Pons (tissue), 1 donor: ENCODE measurements around the gene HBA2.
"Not testable (repeated sequence)": the region's sequence is repeated elsewhere in the genome, so short reads cannot be mapped to it uniquely, and the experiment has no call there.

Source experiments
- DNase-seq: peaks from one replicate; pipeline ENCODE4 v3.0.0-alpha.2; 2016; ENCODE audit warnings: low spot score

HBA2 gene

GRCh38 chr16:175011-175949 lies 2.6 kb downstream of the HBA2 start:
- DNase-seq, result no peak

DNA sequence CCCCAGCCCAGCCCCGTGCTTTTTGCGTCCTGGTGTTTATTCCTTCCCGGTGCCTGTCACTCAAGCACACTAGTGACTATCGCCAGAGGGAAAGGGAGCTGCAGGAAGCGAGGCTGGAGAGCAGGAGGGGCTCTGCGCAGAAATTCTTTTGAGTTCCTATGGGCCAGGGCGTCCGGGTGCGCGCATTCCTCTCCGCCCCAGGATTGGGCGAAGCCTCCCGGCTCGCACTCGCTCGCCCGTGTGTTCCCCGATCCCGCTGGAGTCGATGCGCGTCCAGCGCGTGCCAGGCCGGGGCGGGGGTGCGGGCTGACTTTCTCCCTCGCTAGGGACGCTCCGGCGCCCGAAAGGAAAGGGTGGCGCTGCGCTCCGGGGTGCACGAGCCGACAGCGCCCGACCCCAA lies 3.3 kb downstream of the HBA2 start:
- DNase-seq, result not testable (repeated sequence)

- not testable (repeated sequence) for DNase-seq
Observed at GRCh38 chr16:176477-177382, 4.1 kb downstream of the HBA2 start, which contains the start of gene HBA1. HBA1 (plus strand) TSS chr16:176680; CDS start chr16:176717, 37 bp downstream.

DNA sequence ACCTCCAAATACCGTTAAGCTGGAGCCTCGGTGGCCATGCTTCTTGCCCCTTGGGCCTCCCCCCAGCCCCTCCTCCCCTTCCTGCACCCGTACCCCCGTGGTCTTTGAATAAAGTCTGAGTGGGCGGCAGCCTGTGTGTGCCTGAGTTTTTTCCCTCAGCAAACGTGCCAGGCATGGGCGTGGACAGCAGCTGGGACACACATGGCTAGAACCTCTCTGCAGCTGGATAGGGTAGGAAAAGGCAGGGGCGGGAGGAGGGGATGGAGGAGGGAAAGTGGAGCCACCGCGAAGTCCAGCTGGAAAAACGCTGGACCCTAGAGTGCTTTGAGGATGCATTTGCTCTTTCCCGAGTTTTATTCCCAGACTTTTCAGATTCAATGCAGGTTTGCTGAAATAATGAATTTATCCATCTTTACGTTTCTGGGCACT lies 4.7 kb downstream of the HBA2 start:
- no peak for DNase-seq

DNA sequence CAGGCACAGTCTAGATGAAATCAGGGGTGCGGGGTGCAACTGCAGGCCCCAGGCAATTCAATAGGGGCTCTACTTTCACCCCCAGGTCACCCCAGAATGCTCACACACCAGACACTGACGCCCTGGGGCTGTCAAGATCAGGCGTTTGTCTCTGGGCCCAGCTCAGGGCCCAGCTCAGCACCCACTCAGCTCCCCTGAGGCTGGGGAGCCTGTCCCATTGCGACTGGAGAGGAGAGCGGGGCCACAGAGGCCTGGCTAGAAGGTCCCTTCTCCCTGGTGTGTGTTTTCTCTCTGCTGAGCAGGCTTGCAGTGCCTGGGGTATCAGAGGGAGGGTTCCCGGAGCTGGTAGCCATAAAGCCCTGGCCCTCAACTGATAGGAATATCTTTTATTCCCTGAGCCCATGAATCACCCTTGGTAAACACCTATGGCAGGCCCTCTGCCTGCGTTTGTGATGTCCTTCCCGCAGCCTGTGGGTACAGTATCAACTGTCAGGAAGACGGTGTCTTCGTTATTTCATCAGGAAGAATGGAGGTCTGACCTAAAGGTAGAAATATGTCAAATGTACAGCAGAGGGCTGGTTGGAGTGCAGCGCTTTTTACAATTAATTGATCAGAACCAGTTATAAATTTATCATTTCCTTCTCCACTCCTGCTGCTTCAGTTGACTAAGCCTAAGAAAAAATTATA lies 5.4 kb downstream of the HBA2 start:
- DNase-seq, result no peak

DNA sequence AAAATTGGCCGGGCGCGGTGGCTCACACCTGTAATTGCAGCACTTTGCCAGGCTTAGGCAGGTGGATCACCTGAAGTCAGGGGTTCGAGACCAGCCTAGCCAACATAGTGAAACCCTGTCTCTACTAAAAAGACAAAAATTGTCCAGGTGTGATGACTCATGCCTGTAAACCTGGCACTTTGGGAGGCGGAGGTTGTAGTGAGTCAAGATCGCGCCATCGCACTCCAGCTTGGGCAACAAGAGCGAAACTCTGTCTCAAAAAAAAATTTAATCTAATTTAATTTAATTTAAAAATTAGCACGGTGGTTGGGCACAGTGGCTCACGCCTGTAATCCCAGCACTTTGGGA lies 6.0 kb downstream of the HBA2 start:
- DNase-seq, result no peak

DNA sequence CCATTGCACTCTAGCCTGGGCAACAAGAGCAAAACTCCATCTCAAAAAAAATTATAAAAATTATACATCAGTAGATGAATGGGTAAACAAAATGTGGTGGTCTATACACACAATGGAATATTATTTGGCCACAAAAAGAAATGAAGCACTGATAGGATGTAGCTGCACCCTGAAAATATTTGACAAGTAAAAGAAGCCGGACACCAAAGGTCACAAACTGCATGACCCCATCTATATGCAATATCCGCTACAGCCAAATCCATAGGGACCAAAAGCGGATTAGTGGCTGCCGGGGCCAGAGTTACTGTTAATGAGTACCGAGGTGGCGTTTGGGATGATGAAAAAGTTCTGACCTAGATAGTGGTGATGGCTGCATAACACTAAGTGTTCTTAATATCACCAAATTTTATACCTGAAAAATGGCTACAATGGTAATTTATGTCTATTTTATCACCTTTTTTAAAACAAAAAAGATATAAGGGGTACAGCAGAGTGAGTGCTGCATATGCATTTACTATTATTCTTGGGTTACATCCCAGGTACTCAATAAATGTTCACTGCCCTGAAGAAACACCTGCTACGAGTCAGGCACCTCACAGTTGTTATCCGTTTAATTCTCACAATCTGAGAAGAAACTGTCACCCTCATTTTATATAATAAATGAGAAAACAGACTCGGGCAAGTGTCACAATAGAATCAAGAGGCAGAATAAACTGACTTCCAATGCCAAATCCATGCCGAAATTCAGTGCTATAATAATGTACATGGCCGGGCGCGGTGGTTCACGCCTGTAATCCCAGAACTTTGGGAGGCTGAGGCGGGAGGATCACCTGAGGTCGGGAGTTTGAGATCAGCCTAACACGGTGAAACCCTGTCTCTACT lies 6.8 kb downstream of the HBA2 start:
- DNase-seq, result no peak

DNA sequence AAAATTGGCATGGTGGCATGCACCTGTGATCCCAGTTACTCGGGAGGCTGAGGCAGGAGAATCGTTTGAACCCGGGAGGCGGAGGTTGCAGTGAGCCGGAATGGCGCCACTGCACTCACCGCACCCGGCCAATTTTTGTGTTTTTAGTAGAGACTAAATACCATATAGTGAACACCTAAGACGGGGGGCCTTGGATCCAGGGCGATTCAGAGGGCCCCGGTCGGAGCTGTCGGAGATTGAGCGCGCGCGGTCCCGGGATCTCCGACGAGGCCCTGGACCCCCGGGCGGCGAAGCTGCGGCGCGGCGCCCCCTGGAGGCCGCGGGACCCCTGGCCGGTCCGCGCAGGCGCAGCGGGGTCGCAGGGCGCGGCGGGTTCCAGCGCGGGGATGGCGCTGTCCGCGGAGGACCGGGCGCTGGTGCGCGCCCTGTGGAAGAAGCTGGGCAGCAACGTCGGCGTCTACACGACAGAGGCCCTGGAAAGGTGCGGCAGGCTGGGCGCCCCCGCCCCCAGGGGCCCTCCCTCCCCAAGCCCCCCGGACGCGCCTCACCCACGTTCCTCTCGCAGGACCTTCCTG lies 7.5 kb downstream of the HBA2 start, which contains the start of gene HBQ1:
Gene HBQ1 (plus strand): TSS at position 359 of the 575 bp plus-strand sequence. CDS start 28 bp downstream, at position 387.
- no peak for DNase-seq

- DNase-seq, result no peak
Observed at GRCh38 chr16:180681-181564, 8.2 kb downstream of the HBA2 start.

DNA sequence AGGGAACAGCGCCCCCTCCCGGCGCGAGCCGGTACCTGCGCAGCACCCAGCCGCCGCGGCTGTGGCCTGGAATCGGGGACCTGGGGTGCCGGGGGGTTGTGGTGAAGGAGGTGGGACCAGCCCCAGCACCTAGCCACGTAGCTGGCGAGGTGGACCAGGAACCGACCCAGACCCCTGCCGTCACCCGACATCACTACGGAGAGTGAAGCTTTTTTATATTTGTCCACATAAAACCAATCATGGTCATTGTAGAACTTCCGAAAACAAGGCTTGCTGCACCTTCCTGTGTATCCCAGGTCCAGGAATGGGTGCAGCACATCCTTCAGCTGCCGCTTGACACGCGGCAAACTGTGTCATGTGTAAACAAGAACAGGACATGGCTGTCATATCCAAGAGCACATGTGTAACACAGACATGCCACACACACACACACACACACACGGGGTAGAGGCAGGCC lies 8.9 kb downstream of the HBA2 start:
- peak; percentile 14 for DNase-seq

- DNase-seq, result no peak
Observed at GRCh38 chr16:183005-183404, 10.3 kb downstream of the HBA2 start.

GRCh38 chr16:185213-185612 lies 12.5 kb downstream of the HBA2 start:
- DNase-seq, result no peak

GRCh38 chr16:185691-186090 lies 13.0 kb downstream of the HBA2 start:
- no peak for DNase-seq

DNA sequence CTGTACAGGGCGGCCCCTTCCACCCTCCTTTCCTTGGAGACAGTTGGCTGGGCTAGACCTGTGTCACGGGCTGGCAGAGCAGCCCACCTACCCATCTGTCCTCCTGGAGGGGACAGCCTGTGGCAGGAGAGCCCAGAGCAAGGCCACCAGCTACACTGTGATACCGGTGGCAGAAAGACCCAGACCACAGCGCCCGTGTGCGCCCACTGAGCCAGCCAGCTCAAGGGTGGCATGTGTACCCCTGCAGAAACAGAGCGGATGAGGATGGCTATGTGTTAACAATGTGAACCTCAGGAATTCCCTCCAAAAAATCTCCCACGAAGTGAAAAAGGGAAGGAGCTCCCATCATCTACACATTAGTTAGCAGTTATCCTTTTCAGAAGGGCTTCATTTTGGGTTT lies 14.7 kb downstream of the HBA2 start:
- no peak for DNase-seq

- DNase-seq, result no peak
Observed at GRCh38 chr16:188674-189073, 16.0 kb downstream of the HBA2 start.

DNA sequence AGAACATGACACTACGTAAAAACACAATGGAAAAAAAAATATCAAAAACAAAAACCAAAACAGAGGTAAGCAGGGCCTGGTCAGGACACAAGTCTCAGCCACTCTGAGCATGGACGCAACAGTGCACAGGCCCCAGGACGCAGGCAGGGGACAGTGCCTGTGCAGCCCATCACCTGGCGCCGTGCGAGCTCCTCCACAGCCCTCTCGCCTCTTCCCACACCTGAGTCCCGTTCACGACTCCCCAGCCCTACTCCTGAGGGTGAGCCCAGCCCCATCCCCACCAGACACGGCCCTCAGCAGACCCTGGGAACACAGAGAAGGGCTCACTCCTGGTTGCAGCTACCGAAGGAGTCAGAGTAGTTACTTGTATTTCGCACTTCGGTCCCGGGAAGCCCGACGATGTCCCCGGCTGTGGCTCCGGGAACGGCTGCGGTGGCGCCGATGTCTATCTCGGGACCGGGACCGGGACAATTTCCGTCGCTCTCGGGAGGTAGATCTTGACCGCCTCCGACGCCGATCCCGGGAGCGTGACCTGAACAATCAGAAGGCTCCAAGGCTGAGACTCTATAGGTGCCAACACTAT lies 17.0 kb downstream of the HBA2 start:
- no peak for DNase-seq

DNA sequence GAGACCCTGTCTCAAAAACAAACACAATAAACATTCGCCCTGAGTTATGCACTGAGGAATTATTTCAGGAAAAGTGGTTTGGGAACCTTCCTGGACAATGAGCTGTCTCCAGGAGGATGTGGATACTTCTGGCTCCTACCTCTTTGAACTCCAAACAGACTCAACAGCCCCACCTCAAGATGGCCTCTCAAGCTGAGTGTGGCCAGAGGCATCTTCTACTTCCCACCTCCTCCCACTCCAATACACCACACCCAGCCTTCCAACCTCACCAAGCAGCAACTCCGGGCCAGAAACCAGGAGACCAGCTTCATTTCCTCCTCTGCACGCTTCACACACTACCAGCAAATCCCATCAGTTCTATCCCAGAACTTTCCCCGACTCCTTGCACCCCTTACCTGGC lies 19.2 kb downstream of the HBA2 start:
- no peak for DNase-seq

- DNase-seq, result no peak
Observed at GRCh38 chr16:192686-193085, 20.0 kb downstream of the HBA2 start.

DNA sequence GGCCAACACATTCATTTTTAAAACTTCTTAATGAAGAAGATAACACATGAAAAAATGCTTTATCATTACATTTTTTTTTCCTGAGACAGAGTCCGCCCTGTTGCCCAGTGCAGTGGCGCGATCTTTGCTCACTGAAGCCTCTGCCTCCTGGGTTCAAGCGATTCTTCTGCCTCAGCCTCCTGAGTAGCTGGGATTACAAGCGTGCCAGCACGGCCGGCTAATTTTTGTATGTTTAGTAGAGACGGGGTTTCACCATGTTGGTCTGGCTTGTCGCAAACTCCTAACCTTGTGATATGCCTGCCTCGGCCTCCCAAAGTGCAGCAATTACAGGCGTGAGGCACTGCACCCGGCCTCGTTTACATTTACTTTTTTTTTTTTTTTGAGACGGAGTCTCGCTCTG lies 20.8 kb downstream of the HBA2 start:
- no peak for DNase-seq
